HCT116 (cell line): ENCODE results near the gene SNAPC2.

ENCODE experiments used
- CTCF ChIP-seq, 3 experiments: fragments of 200-600 bp in 1 of 3; sonication (generic) in 1 of 3; IDR thresholded peaks in 2 of 3; conservative IDR thresholded peaks in 1 of 3; 2 replicates each; pipeline ENCODE4 v1.5.1; 2012 to 2017; ENCODE audit warnings: low read depth in 2 of 3, low read length in 2 of 3, antibody characterized with exemption in 1 of 3, borderline replicate concordance in 1 of 3, control low read depth in 1 of 3, mild to moderate bottlenecking in 1 of 3, mixed read lengths in 1 of 3, mixed run types in 1 of 3, moderate library complexity in 1 of 3; ENCODE audit not compliant: insufficient read depth in 1 of 3
- POLR2AphosphoS5 ChIP-seq: IDR thresholded peaks from 2 replicates; pipeline ENCODE4 v1.6.1; 2011; ENCODE audit warnings: mild to moderate bottlenecking, low read depth, low read length, moderate library complexity

- TF ChIP-seq CTCF (IDR thresholded peaks at IDR 0.05 in 2 of 3, conservative IDR thresholded peaks at IDR 0.05 in 1 of 3; ENCODE audit: borderline replicate concordance in 1 of 3, insufficient read depth in 1 of 3, low read depth in 2 of 3, low read length in 2 of 3) (no peak), POLR2AphosphoS5 (no peak)
Observed at GRCh38 chr19:7923295-7924191, 3.4 kb downstream of the SNAPC2 start.
